Right forelimb (tissue), 1 donor: ENCODE measurements around the gene CPED1.
"Not testable (repeated sequence)": the region's sequence is repeated elsewhere in the genome, so short reads cannot be mapped to it uniquely, and the experiment has no call there.

ENCODE experiments used
- DNase-seq: peaks from one replicate; pipeline ENCODE4 v3.0.0-alpha.2; 2018

The CPED1 gene

DNA sequence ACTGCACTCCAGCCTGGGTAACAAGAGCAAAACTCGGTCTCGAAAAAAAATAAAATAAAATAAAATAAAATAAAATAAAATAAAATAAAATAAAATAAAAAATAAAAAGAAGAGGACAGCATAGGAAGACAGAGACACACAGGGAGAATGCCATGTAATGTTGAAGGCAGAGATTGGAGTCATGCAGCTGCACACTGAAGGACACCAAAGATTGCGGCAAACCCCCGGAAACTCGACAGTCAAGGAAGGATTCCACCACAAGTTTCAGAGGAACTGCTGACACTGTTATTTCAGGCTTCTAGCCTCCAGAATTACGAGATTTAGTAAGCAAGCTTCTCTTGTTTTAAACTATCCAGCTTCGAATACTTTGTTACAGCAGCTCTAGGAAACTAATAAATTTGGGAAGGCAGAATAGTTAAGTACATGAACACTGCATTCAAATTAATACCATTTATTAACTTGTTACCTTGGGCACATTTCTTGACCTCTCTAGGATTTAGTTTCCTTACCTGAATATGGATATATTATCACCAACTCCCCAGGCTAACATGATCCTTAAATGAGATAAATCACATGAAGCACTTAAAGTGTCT, 9.5 kb downstream of the CPED1 start:
- no peak for DNase-seq

DNA sequence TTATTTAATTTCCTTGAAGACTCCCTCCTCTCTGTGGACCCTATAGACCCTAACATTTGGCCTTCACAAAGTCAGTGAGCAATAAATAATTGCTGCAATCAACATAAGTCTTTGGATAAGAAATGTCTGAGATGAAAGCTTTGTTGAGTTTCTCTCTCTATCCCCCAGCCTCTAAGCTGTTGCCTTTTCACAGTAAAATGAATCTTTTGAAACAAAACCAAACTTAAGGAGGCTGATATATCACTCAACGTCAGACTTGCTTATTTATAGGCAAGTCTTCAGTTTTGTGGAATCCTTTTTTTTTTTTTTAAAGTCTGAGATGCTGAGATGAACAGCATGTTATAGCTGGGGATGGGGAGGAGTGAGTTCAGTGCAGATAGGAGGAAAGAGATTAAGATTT, 10.0 kb downstream of the CPED1 start:
- DNase-seq, result no peak

DNA sequence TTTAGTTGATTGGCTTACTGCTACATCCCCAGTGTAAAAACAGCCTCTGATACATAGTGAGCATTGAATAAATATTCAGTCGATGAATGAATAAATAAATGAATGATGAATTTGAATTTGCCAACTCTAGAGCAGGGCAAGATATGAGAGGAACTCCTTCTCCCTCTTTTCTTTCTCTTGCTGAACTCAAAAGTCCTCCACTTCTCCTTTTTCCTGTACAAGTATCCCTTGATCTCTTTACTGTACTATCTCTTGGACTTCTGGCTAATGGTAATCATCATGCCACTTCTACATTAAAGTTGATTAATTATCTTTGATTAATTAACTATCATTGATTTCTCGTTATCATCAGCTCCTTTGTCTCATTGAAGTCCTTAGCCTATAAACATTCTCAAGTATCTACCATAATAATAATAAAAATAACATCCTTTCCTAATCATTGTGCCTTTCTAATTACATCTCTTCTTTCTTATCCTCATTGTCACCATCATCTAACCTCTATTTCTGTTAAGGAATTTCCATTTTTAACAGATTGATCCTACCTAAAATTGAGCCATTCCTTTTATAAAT, 10.6 kb downstream of the CPED1 start:
- DNase-seq, result no peak

DNA sequence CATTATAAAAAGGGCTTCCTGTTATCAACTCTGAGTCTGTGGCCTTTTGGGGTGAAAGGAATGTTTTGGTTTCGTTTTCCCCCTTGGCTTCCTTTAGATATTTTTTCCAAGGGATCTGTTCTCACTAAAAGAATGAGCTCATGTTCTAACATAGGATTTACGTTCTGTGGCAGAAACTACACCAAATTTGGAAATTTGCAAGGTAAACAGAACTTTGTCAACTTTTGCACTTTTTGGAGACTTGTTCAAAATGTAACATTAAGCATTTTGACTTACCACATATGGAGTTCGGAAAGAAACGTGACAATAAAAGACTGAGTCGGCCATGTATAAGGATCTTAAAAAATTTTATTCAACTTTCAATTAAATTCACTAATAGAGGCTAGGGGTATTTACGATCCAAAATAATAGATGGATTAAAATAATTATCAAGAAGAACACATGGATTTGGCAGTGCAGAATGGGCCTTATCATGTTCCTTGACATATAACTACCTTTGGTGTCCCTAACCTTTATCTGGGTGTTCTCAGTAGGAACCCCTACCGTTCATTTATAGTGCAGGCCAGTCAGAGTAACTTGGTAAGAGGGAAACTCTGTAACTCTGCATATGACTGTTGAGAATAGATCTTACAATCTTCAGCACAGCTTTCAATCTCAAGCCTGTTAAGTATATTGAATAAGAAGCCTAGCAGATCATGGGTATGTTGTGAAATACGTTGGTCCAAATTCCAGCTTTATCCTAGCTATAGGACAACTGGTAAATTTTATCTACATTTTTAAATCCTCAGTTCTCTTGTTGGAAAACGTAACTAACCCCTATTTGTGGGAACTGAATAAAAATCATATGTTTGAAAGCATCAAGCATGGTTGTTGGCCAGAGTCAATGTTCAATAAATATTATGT, 11.8 kb downstream of the CPED1 start:
- DNase-seq, result no peak

DNA sequence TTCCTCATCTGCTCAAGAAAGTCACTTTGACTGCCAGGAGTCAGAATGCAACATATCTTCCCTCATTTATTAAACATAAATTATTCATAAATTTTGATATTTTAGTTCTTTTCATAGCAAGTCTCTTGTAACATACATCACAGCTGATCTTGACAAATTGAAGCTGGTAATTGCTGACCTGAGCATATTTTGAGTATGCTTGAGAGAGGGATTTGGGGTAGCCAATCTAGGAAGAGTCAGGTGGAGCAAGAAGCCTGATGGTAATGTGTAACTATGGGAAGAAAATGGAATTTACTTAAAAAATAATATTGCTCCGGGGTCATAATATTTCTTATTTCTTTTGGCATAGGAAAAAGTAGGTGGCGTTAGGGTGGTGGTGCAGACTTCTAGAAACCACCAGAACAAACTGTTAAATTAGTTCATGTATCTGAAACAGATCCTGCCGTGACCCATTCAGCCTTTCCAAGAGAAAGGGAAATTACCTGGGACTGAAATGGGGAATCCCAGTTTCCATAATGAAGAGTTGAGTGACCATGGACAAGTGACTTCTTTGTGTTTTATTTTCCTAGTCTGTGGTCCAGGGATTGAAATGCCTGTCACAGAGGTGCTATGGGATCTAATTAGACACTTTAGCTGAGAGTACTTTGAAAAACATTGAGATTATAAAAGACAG, 12.9 kb downstream of the CPED1 start:
- no peak for DNase-seq

DNA sequence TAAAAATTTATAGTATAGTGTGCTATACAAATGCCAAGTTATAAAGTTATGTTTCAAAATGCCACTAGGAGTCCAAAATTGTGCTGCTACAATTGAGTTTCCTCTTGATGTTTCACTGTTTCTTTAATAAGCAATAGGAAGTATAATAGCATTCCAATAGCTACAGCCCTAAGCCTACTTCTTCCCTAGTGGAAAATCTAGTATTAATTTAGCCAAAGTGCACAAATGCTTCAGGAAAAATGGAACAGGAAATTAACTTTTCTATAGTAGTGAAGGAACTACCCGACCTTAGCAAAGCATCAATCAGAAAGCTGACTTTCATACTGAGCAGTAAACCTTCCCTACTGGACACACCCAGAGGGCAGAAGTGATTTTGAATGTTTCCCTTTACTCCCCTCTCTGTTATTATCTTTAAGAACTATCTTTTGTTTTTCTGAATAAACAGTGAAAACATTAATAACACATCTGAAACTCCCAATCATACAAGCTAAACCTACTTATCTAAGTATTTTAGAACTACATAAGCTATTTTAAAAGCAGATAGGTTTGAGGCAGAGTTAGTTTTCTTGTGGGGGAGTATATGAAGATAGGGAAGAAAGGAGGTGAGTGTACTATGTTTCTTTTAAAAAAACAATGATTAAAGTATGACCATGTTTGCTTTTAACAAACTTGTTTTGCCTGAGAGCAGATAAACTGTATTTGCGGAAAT, 13.7 kb downstream of the CPED1 start:
- no peak for DNase-seq

DNA sequence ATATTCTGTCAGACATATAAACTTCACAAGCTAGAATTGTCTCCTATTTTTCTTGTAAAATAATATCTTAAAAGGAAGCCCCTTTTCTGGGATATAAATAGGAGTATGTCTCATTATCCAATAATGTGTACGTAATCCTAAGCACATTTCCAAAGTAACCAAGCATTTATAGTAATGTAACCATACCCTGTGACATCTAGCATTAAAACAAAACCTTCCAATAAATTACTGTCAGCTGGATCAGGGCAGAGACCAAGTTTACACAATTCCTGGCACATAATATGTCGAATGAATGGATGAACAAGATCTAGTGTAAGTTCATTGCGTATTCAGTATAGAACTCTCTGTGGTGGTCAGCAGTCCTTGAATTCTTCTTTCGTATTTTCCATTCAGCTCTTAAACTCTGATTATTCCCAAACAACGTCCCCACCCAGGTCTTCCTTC, 14.3 kb downstream of the CPED1 start:
- DNase-seq, result no peak

DNA sequence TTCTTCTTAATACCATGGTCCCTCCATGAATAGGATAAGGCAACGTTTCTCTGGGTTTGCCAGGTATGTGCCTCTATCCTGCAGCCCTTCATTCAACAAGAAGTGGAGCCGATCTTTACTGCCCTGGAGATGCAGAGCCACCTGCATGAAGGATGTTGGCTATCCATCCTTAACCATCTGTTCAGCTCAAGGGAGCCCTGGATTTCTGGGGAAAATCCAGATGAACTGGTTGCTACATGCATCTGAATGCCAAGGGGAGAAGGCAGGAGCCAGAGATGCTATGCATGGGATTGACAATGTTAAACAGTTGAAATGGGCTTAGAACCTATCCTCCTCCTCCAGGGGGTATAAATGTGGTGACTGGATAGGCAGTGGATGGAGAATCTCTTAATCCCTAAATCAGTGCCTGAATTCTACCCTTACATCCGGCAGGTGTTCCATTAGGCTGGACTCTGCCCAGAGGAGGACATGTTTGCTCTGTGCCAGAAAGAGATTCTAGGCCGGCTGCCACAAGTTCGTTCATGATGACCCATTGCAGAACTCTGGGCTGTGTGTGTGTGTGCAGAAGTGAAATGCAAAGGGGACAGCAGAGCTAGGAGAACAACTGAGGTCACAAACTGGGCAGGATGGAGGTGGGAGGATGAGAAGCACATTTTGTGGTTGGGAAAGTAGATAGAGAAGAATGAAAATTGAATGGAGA, 15.6 kb downstream of the CPED1 start:
- DNase-seq, result no peak

DNA sequence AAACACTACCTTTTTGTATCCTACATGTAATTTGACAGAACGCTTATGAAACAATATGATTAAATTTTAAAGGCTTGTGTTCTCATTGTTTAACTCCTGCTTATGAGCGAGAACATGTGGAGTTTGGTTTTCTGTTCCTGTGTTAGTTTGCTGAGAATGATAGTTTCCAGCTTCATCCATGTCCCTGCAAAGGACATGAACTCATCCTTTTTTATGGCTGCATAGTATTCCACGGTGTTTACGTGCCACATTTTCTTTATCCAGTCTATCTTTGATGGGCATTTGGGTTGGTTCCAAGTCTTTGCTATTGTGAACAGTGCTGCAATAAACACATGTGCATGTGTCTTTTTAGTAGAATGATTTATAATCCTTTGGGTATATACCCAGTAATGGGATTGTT, 16.5 kb downstream of the CPED1 start:
- not testable (repeated sequence) for DNase-seq

DNA sequence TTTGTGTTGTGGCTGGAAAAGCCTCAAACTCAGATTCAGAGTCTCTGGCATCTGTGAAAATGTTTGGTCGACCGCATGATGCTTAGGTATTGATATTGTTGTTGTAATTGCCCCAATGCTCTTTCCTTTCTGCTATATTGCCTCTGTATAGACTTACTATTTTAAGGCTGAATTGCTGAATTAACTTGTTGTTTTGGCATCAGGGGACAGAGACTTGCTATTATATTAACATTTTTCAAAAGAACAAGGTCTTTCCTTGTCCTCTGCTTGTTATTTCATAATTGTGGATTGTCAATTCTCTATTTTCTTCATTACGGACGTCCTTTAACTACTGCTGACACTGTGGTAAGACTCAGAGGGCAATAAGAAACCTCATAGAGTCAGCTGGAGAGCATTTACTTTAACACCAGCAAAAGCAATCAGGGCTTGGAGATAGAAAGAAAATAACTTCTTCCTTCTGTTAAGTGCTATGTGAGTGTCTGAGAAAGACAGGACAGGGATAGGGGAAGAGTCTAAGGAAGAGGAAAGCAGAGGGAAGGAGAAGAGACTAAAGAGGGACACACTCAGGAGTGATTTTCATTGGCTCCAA, 17.6 kb downstream of the CPED1 start:
- DNase-seq, result no peak

DNA sequence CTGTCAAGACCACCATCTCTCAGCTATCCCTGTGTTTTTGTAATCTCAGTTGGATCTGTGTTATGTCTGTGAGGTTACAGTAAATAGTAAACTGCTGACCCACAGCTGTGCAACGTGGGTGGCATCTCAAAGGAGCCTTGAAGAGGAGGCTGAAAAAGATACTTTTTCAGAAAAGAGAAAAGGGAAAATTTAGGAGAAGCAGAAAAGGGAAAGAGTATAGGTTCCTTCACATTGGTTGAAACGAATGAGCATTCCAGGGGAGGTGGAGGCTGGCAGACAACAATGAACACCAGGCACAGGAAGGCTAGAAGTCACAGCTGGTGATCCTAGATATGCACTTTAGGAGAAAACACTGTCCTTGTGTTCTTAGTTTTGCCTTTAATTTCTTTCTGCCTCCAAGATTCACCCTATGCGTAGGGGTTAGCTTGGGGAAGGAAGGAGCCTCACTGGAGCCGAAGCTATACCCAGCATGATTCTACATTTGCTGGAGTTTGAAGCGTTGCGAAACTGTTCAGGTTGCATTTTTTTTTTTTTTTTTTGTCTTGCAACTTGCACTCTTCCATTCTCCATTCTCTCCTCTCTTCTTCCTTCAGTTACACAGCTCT, 18.3 kb downstream of the CPED1 start:
- DNase-seq, result no peak

DNA sequence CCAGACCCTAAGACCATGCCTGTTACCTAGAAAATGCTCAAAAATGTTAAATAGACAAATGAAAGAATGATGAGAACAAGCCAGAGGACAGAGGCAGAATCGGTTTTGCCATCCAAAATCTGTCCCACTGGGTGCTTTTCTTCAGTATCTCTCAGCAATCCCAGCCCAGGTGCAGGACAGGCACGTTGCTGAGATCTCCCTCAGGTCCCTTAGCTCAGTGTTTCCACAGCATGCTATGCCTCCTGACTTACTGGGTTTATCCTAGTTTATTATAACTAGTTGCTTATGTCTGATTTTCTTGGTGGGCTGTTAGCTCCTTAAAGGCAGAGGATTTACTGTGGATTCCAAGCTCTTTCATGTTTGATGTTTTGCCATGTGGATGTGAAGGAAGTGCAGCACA, 20.3 kb downstream of the CPED1 start:
- no peak for DNase-seq

DNA sequence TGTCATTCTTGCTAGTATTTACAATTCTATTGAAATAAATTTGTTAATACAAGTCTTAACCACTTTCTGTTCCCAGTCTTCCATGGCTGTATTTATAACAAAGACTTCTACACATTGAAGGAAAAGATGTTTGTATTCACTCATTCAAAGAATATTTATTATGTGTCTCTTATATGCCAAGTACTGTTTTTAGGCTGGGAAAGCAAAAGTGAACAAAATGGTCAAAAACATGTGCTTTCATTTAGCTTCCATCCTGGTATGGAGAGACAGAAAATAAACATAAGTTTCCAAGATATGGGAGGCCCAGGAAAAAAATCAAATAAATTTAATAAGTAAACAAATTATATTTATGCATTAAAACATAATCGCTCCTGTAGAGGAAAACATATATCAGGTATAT, 22.9 kb downstream of the CPED1 start:
- no peak for DNase-seq

DNA sequence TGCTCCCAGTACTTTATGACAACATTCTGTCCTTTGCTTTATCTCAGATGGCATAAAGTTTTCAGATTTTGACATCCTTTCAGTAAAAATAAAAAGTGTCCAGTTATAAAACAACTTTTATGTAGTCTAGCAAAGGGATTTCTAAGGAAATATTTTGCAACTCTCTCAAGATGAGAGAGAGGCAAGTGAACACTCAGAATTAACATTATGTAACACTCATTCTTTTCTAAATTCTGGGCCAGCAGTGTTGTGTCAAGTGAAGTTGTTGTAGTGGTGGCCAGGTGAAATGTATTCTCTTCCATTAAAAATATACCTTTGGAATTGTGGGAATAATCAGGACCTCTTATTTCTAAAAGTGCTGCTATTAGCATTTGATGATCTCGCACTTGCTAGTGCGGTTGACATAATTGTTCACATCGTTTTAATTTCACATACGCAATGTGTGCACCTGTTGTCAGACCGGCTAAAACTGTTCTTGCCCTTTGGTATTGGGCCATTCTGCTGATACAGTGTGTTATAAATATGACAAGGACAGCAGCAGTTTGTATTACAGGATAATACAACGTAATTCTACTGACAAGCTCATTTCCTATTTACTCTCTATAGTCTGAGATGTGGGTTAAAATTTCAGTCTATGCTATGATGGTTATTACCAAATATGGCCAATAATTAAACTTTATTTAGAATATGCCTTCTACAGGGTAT, 23.8 kb downstream of the CPED1 start:
- no peak for DNase-seq

DNA sequence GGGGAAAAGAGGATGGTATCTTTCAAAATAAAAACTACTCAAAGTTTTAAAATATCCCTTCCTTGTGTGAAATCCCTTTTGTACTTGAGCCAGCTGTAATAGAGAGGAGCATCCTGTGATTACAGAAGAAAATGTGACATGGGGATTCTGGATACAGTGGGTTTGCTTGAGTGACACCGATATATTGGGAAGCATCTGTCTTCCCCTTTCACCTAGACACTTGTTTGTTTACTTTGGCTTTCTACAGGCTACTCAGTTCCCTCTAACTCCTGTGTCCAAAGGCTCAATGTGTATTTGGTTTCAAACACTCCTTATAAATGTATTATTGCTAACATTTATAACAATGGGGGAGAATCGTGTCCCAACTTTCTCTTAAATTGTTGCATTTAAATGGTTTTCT, 24.4 kb downstream of the CPED1 start:
- DNase-seq, result no peak

DNA sequence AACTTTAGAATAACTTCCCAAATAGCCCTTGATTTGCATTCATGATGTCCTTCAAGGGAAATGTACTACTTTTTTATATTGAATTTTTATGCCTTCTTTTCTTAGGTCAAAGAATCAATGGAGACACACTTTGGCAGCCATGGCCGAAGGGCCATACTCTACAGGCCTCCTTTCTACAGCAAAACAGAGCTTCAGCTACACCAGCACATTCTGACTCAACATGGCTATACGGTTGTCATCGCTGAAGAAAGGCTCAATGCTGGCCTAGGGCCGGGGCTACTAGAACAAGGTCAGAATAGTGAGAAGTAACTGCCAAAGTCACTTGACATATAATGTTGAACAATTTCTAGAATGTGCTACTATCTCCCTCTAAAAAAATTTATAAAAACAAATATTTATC, 27.0 kb downstream of the CPED1 start:
- no peak for DNase-seq

DNA sequence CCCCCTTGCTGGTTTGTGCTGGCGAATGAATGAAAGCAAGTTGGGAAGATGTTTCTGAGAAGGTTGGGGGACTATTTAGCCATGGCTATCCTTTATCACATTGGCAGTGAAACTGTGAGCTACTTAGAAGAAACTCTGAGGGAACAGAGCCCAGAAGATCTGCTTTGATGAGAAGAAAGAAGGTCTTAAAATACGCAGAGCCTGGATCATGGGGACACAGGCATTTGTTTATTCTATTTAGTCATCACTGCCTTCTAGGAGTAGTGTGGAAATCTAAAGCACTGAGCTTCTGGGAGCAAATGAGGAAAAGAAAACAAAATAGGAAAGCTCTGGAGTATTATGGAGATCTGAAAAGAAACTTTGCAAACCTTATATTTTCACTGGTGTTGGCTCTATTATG, 28.5 kb downstream of the CPED1 start:
- DNase-seq, result no peak

DNA sequence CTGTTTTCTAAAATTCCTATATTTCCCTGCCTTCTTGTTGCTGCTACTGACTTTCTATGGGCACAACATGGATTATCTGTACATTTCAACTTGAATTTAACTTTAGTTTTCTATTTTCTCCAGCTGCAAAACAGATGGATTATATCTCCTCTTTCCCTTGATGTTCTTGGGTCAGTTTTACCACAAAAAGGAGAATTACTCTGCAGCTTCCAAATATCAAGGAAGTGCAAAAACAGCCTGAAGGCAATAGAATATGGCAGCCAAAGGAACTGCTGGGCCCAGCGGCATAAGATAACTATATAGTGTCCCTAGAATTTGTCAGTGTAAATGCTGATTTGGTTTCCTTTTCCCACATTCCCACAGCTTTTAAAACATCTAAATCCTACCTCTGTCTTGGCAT, 29.1 kb downstream of the CPED1 start:
- no peak for DNase-seq

DNA sequence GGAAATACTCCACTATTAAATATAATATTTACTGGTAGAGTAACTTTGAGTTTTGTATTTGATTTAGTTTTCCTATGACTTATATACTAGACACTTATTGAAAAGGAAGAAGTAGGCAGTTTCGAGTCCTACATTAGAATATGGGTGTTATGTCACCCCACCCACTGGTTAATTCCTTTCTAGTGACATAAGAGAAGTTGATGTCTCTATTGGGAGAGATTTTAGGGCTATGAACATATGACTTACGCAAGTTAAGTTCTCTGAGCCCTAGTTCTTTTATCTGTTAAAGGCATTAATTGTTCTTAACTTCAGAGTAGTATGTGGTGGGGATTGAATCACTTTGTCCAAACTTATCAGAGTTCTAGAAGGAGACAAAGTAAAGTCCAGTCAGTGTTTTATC, 30.5 kb downstream of the CPED1 start:
- no peak for DNase-seq

DNA sequence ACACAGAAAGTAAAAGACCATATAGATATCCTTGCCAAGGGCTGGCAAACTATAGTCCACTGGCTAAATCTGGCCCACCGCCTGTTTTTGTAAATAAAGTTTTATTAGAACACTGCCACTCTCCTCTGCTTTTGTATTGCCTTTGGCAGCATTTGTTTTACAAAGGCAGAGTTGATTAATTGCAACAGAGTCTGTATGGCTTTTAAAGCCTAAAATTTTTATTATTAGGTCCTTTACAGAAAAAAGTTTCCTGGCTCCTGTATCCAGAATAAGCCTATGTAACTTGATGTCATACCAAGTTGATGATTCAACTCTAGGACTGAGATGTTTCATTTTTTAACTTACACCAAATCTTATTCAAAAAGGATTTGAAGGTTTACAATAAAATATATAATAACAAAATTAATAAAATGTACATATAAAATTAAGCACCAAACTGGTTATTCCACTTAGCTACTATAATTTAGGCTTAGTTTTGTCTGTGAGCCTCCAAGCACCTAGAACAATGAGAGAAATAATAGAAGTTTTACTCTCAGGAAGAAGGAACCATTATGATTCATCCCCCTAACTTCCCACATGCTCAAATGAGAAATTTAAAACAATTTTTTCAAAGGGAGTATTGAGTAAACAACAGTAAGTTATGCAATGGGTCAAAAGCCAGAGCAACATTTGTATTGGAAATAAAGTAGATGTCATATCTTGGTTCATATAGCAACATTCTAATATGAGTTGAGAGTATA, 31.9 kb downstream of the CPED1 start:
- DNase-seq, result no peak
